IMR-90 (cell line): ENCODE results near the gene AHCYL1. TPM values are rescaled to one million over a fixed set of nuclear protein-coding genes. Genes with fewer than 3 reads are reported as not detected.

Source experiments
- ATAC-seq: fragments of 200-7000 bp; cut with Tn5 transposase; 2 replicates; pipeline ENCODE4 v1.9.1; 2020; ENCODE audit warnings: low read depth, mild to moderate bottlenecking, moderate library complexity
- BruUV-seq: library from RNA; stranded (reverse); fragments of 400-500 nt; replicated peaks from 2 replicates; lab custom pipeline; 2021; lab: Mats Ljungman, UMichigan
- CTCF ChIA-PET: fragments of 300-600 bp; formaldehyde crosslinking; extraction: SDS; loops from one replicate; lab custom pipeline; 2021; ENCODE audit warnings: antibody characterized with exemption; lab: Yijun Ruan, JAX
- POLR2A ChIA-PET: fragments of 300-600 bp; sonication (Branson Sonifier 250); formaldehyde crosslinking; loops from one replicate; lab custom pipeline; 2022; ENCODE audit warnings: antibody characterized with exemption; ENCODE audit not compliant: unreplicated experiment; lab: Charles Lee
- DNase-seq: peaks from one replicate; pipeline ENCODE4 v3.0.0; 2013
- H2AFZ ChIP-seq: replicated peaks from 2 replicates; pipeline ENCODE3; 2013; ENCODE audit warnings: low read length, mild to moderate bottlenecking; ENCODE audit not compliant: poor library complexity
- H2AK5ac ChIP-seq: 2 replicates; pipeline ENCODE4 v1.6.1; 2013; ENCODE audit warnings: low read depth, low read length, inconsistent platforms
- H2AK9ac ChIP-seq: replicated peaks from 2 replicates; pipeline ENCODE3; 2013; ENCODE audit warnings: mild to moderate bottlenecking, low read depth, low read length, moderate library complexity; ENCODE audit not compliant: poor library complexity
- H2BK120ac ChIP-seq: 2 replicates; pipeline ENCODE4 v1.6.1; 2013; ENCODE audit warnings: low read depth, low read length, inconsistent platforms
- H2BK15ac ChIP-seq: 3 replicates; pipeline ENCODE4 v1.6.1; 2013; ENCODE audit warnings: low read depth, low read length, inconsistent platforms
- H2BK20ac ChIP-seq: 2 replicates; pipeline ENCODE4 v1.6.1; 2013; ENCODE audit warnings: low read depth, mild to moderate bottlenecking, inconsistent platforms, low read length, moderate library complexity
- H2BK5ac ChIP-seq: 2 replicates; pipeline ENCODE4 v1.6.1; 2013; ENCODE audit warnings: mild to moderate bottlenecking, low read depth, low read length, inconsistent platforms; ENCODE audit not compliant: poor library complexity, severe bottlenecking
- H3K14ac ChIP-seq: replicated peaks from 2 replicates; pipeline ENCODE4 v1.6.1; 2013; ENCODE audit warnings: low read depth, low read length, inconsistent platforms
- H3K18ac ChIP-seq: 2 replicates; pipeline ENCODE4 v1.6.1; 2013; ENCODE audit warnings: low read depth, low read length, control low read depth
- H3K23ac ChIP-seq: 2 replicates; pipeline ENCODE4 v1.6.1; 2013; ENCODE audit warnings: low read depth, low read length, inconsistent platforms
- H3K27ac ChIP-seq: 2 replicates; pipeline ENCODE4 v1.5.1; 2013; ENCODE audit warnings: mild to moderate bottlenecking, control low read depth, low read length; ENCODE audit not compliant: insufficient read depth
- H3K27me3 ChIP-seq: 2 replicates; pipeline ENCODE4 v1.6.1; 2013; ENCODE audit warnings: low read length; ENCODE audit not compliant: control insufficient read depth, insufficient read depth
- H3K36me3 ChIP-seq: 2 replicates; pipeline ENCODE4 v1.6.1; 2013; ENCODE audit warnings: low read length, mixed read lengths; ENCODE audit not compliant: control insufficient read depth, insufficient read depth
- H3K4ac ChIP-seq: 2 replicates; pipeline ENCODE4 v1.6.1; 2013; ENCODE audit warnings: low read depth, low read length, inconsistent platforms
- H3K4me1 ChIP-seq: 2 replicates; pipeline ENCODE4 v1.6.1; 2013; ENCODE audit warnings: low read length, mixed read lengths; ENCODE audit not compliant: control insufficient read depth, insufficient read depth
- H3K4me2 ChIP-seq: 2 replicates; pipeline ENCODE4 v1.6.1; 2013; ENCODE audit warnings: low read depth, mild to moderate bottlenecking, control low read depth, low read length, moderate library complexity
- H3K4me3 ChIP-seq: 2 replicates; pipeline ENCODE4 v1.5.1; 2013; ENCODE audit warnings: low read depth, mild to moderate bottlenecking, control low read depth, low read length, moderate library complexity; ENCODE audit not compliant: insufficient read depth
- H3K56ac ChIP-seq: 2 replicates; pipeline ENCODE4 v1.6.1; 2013; ENCODE audit warnings: low read length, inconsistent platforms; ENCODE audit not compliant: insufficient read depth; ENCODE audit errors: extremely low read depth
- H3K79me1 ChIP-seq, 2 experiments: 2 replicates each; pipeline ENCODE4 v1.6.1; 2013; ENCODE audit warnings: low read length in 2 of 2, inconsistent platforms in 1 of 2, low read depth in 1 of 2
- H3K9ac ChIP-seq: 2 replicates; pipeline ENCODE4 v1.6.1; 2013; ENCODE audit warnings: low read depth, low read length, control low read depth
- H3K9me1 ChIP-seq: 2 replicates; pipeline ENCODE4 v1.6.1; 2013; ENCODE audit warnings: low read length, inconsistent platforms; ENCODE audit not compliant: insufficient read depth
- H3K9me3 ChIP-seq: 2 replicates; pipeline ENCODE4 v1.6.1; 2013; ENCODE audit warnings: low read length; ENCODE audit not compliant: control insufficient read depth, insufficient read depth
- H4K20me1 ChIP-seq: 2 replicates; pipeline ENCODE4 v1.6.1; 2013; ENCODE audit warnings: low read length, inconsistent platforms; ENCODE audit not compliant: insufficient read depth
- H4K5ac ChIP-seq: 2 replicates; pipeline ENCODE4 v1.6.1; 2013; ENCODE audit warnings: mild to moderate bottlenecking, low read depth, low read length, control low read depth
- H4K8ac ChIP-seq, 2 experiments: 2 replicates each; pipeline ENCODE4 v1.6.1; 2013; ENCODE audit warnings: low read depth in 2 of 2, low read length in 2 of 2, control low read depth in 1 of 2, inconsistent platforms in 1 of 2
- H4K91ac ChIP-seq: 2 replicates; pipeline ENCODE4 v1.6.1; 2013; ENCODE audit warnings: low read depth, low read length, inconsistent platforms; ENCODE audit not compliant: insufficient read depth
- BHLHE40 ChIP-seq: fragments of 150-350 bp; IDR thresholded peaks from 2 replicates; pipeline ENCODE4 v1.6.1; 2016; ENCODE audit warnings: mild to moderate bottlenecking, low read depth, low read length
- CEBPB ChIP-seq: IDR thresholded peaks from 2 replicates; pipeline ENCODE4 v1.6.1; 2012; ENCODE audit warnings: low read depth, low read length, improper control_type of control experiment
- CHD1 ChIP-seq: IDR thresholded peaks from 2 replicates; pipeline ENCODE4 v1.6.1; 2012; ENCODE audit warnings: low read depth, low read length, improper control_type of control experiment
- FOS ChIP-seq: fragments of 150-350 bp; IDR thresholded peaks from 2 replicates; pipeline ENCODE4 v1.6.1; 2016; ENCODE audit warnings: low read depth, low read length
- MAFK ChIP-seq: IDR thresholded peaks from 2 replicates; pipeline ENCODE4 v1.6.1; 2012; ENCODE audit warnings: low read depth, low read length, improper control_type of control experiment
- MAZ ChIP-seq: IDR thresholded peaks from 2 replicates; pipeline ENCODE4 v1.6.1; 2012; ENCODE audit warnings: low read depth, mild to moderate bottlenecking, low read length, improper control_type of control experiment, moderate library complexity, borderline replicate concordance
- MXI1 ChIP-seq: IDR thresholded peaks from 2 replicates; pipeline ENCODE4 v1.6.1; 2012; ENCODE audit warnings: low read depth, mild to moderate bottlenecking, low read length, moderate library complexity, borderline replicate concordance
- NFE2L2 ChIP-seq: fragments of 150-350 bp; IDR thresholded peaks from 2 replicates; pipeline ENCODE4 v1.6.1; 2016; ENCODE audit warnings: low read depth, mild to moderate bottlenecking, low read length
- POLR2A ChIP-seq: IDR thresholded peaks from 2 replicates; pipeline ENCODE4 v1.6.1; 2012; ENCODE audit warnings: mild to moderate bottlenecking, low read depth, low read length
- RAD21 ChIP-seq: IDR thresholded peaks from 2 replicates; pipeline ENCODE4 v1.6.1; 2012; ENCODE audit warnings: low read length, improper control_type of control experiment
- RCOR1 ChIP-seq: IDR thresholded peaks from 2 replicates; pipeline ENCODE4 v1.6.1; 2012; ENCODE audit warnings: mild to moderate bottlenecking, low read length, improper control_type of control experiment; ENCODE audit not compliant: insufficient replicate concordance
- RFX5 ChIP-seq: IDR thresholded peaks from 2 replicates; pipeline ENCODE4 v1.8.0; 2012; ENCODE audit warnings: low read depth, mild to moderate bottlenecking, low read length, moderate library complexity
- SMC3 ChIP-seq: fragments of 150-350 bp; IDR thresholded peaks from 2 replicates; pipeline ENCODE4 v1.6.1; 2016; ENCODE audit warnings: low read depth, mild to moderate bottlenecking, antibody characterized with exemption, low read length, moderate library complexity
- WGBS, 2 experiments: methylation state at CpG; one replicate each; pipeline versions ENCODE4 v1.1.5 to v1.1.7; 2013; ENCODE audit warnings: missing lambda C conversion rate in 2 of 2; ENCODE audit not compliant: insufficient read length in 1 of 2; ENCODE audit errors: extremely low coverage in 2 of 2; 5-methylcytosine and 5-hydroxymethylcytosine counted together
- dilution Hi-C: fragments of 300-500 bp; cut with HindIII; formaldehyde crosslinking; loops from one replicate; pipeline ENCODE4 v1.14.3; 2018; ENCODE audit warnings: low sequenced_read_pairs; ENCODE audit not compliant: unreplicated experiment
- in situ Hi-C: fragments of 300-500 bp; cut with MboI; formaldehyde crosslinking; loops from 3 replicates; pipeline ENCODE4 v1.14.3; 2019; ENCODE audit warnings: low sequenced_read_pairs, inconsistent platforms, mixed read lengths
- intact Hi-C: fragments of 100-400 bp; cut with micrococcal nuclease; formaldehyde crosslinking; loops from 2 replicates; pipeline ENCODE4 v1.10.0; 2022
- polyA plus RNA-seq, 3 experiments: library from polyadenylated mRNA; depleted of rRNA; stranded (reverse); fragments of >200 nt; gene quantifications; 2 replicates each; pipeline ENCODE4 v1.2.3, GENCODE V29; 2012; ENCODE audit warnings: low replicate concordance in 1 of 3
- total RNA-seq: library from RNA; depleted of rRNA; stranded (reverse); fragments of >200 nt; gene quantifications from 2 replicates; pipeline ENCODE4 v1.2.3, GENCODE V29; 2012
- TF ChIP-seq, protein P1 (sequence below): fragments of 150-350 bp; IDR thresholded peaks from 2 replicates; pipeline ENCODE4 v1.6.1; 2017; ENCODE audit warnings: mild to moderate bottlenecking, antibody characterized with exemption, low read length, low read depth
- TF ChIP-seq, protein P2 (sequence below): fragments of 150-350 bp; IDR thresholded peaks from 2 replicates; pipeline ENCODE4 v1.6.1; 2016; ENCODE audit warnings: low read depth, mild to moderate bottlenecking, low read length, moderate library complexity, borderline replicate concordance
- TF ChIP-seq, protein P3 (sequence below): conservative IDR thresholded peaks from 2 replicates; pipeline ENCODE4 v1.5.1; 2012; ENCODE audit warnings: mild to moderate bottlenecking, low read depth, low read length, improper control_type of control experiment

Gene AHCYL1
- total and polyA plus RNA-seq, 2 of the 4 experiments (the other 2 are of a cell fraction) = 75.1 to 76.0 TPM

DNA sequence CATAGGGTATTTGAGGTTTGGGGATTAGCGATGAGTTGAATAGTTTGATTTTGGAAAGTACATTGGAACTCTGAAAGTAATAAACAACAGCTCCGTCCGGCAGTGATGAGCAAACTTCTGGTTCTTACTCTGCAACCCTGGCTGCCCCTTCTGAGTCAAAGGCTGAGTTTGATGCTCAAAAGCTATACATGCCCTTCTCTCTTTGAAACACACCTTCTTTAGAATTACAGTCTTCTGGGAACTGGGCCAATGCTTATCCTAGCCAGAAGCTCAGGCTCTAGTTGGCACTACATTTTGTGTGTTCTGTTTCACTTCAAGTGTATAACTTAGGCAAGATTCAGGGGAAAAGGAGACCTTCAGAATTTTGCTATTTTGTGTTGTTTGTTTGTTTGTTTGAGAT, 9.3 kb downstream of the AHCYL1 start:
- H2BK15ac ChIP-seq = no peak overlapping the region
- BruUV-seq = no TSS peak
- no peak overlapping the region for H2AK9ac ChIP-seq
- H3K4me3 ChIP-seq = no peak overlapping the region
- peaks cover 8% of the 10 kb centered on the region for H3K36me3 ChIP-seq
- H3K14ac ChIP-seq = no peak overlapping the region; the same call in 1 of the 2 replicates
- H2BK20ac ChIP-seq = no peak overlapping the region
- no peak overlapping the region for H3K27ac ChIP-seq
- no peaks in the 10 kb centered on the region for H3K9me3 ChIP-seq
- in situ Hi-C loops = no loop called here
- no peak for TF ChIP-seq CHD1
- TF ChIP-seq FOS = no peak
- no peak for TF ChIP-seq CEBPB
- no peak for TF ChIP-seq POLR2A
- TF ChIP-seq RAD21 = no peak
- no peak for TF ChIP-seq BHLHE40
- TF ChIP-seq, protein P1, sequence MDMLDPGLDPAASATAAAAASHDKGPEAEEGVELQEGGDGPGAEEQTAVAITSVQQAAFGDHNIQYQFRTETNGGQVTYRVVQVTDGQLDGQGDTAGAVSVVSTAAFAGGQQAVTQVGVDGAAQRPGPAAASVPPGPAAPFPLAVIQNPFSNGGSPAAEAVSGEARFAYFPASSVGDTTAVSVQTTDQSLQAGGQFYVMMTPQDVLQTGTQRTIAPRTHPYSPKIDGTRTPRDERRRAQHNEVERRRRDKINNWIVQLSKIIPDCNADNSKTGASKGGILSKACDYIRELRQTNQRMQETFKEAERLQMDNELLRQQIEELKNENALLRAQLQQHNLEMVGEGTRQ = no peak
- TF ChIP-seq MXI1 = no peak
- TF ChIP-seq, protein P2, sequence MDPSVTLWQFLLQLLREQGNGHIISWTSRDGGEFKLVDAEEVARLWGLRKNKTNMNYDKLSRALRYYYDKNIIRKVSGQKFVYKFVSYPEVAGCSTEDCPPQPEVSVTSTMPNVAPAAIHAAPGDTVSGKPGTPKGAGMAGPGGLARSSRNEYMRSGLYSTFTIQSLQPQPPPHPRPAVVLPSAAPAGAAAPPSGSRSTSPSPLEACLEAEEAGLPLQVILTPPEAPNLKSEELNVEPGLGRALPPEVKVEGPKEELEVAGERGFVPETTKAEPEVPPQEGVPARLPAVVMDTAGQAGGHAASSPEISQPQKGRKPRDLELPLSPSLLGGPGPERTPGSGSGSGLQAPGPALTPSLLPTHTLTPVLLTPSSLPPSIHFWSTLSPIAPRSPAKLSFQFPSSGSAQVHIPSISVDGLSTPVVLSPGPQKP = no peak
- no peak for TF ChIP-seq SMC3
- TF ChIP-seq MAFK = no peak
- no peak for TF ChIP-seq RFX5
- no peak for TF ChIP-seq MAZ
- TF ChIP-seq, protein P3, sequence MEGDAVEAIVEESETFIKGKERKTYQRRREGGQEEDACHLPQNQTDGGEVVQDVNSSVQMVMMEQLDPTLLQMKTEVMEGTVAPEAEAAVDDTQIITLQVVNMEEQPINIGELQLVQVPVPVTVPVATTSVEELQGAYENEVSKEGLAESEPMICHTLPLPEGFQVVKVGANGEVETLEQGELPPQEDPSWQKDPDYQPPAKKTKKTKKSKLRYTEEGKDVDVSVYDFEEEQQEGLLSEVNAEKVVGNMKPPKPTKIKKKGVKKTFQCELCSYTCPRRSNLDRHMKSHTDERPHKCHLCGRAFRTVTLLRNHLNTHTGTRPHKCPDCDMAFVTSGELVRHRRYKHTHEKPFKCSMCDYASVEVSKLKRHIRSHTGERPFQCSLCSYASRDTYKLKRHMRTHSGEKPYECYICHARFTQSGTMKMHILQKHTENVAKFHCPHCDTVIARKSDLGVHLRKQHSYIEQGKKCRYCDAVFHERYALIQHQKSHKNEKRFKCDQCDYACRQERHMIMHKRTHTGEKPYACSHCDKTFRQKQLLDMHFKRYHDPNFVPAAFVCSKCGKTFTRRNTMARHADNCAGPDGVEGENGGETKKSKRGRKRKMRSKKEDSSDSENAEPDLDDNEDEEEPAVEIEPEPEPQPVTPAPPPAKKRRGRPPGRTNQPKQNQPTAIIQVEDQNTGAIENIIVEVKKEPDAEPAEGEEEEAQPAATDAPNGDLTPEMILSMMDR = no peak
- TF ChIP-seq RCOR1 = no peak
- TF ChIP-seq NFE2L2 = no peak
- ChIA-PET CTCF (interaction anchor here (0.6 to 2.0 kb wide), 5 partner anchors 9 to 621 kb away, joined by 3 to 6 read pairs (median 4); partner anchors contain the start of gene AHCYL1), POLR2A (interaction anchor here (0.6 kb wide), 1 partner anchor 467 kb away, joined by 3 read pairs; no protein-coding TSS in a partner anchor)
- H3K9ac ChIP-seq = no peak overlapping the region
- no peak overlapping the region for H3K56ac ChIP-seq
- no peak overlapping the region for H2AFZ ChIP-seq
- peaks cover 20% of the 10 kb centered on the region for H3K9me1 ChIP-seq
- no peak overlapping the region for H4K5ac ChIP-seq
- no peak overlapping the region for H2BK5ac ChIP-seq
- no peaks in the 10 kb centered on the region for H3K27me3 ChIP-seq
- no peak overlapping the region for H4K8ac ChIP-seq
- 80 to 100% methylated on average over 1 of the region's 3 CpGs for WGBS, 2 experiments
- no peak overlapping the region for H2BK120ac ChIP-seq
- H3K23ac ChIP-seq = no peak overlapping the region
- ATAC-seq = peak; percentile 67
- peak; percentile 39 for DNase-seq
- peaks cover 52% of the 10 kb centered on the region for H4K20me1 ChIP-seq
- no peak overlapping the region for H3K18ac ChIP-seq
- dilution Hi-C loops = no loop called here
- no peak overlapping the region for H3K4ac ChIP-seq
- H3K4me2 ChIP-seq = no peak overlapping the region
- peaks cover 7% of the 10 kb centered on the region for H3K4me1 ChIP-seq
- no peak overlapping the region for H2AK5ac ChIP-seq
- intact Hi-C loops = no loop called here
- no peak overlapping the region for H4K91ac ChIP-seq
- H3K79me1 ChIP-seq = peaks cover 50 to 93% of the 10 kb centered on the region in 2 experiments
